NCI-H748 treated with DMSO at 0.1 percent for 48 hours (cell line): ENCODE measurements around the gene CALD1.

Experiments used
- DNase-seq: peaks from one replicate; lab custom pipeline; 2025; lab: John Stamatoyannopoulos, UW

The CALD1 gene

DNA sequence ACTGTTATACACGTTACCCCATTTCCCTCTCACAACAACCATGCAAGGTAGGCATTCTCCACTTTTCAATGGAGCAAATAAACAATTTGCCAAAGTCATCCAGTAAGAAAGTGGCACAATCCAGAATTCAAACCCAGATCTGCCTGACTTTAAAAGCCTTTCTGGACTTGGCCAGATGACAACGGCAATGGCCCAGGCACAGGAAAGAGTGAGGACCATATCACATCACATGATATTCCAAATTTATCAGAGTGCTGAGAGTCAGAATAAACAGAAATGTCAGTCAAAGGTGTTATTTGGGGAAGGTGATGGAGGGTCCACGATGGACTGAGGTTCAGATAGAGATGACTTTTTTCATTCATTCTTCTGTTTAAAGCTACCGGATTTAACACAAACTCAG lies 48.0 kb downstream of the CALD1 start:
- DNase-seq = no peak

DNA sequence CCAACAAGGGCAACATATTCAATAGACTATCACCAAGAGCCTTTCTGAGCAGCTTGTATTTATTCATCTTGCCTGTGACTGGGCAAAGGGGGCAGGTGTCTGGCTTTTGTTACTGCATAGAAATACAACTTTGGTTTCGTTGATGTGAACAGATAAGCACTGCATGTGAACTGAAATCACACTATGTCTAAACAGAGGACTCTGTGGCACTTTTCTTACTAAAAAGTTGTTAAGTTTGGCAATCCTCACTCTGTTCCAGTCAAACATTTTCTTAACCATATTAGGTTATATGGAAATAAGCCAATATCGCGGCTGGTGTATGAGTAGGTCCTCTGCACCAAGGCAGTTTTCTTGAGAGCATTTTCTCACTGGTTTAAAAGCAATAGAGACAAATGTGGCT lies 48.5 kb downstream of the CALD1 start:
- DNase-seq = no peak

DNA sequence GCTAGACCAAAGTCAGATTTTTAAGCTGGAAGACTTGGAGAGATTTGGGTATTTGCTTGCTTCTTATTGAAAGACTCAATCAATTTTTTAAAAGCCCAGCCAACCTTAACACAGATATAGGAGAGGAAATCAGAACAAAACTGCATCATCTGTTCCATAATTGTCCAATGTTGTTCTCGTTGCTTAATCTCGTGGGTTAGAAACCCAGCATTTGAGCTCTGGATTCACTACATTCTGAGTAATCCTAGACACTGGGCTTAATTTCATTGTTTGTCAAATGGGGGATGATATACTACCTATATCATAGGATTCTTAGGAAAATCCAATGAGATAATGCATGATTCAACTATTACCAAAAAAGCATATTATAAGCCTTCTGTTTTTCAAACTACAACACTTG lies 48.9 kb downstream of the CALD1 start:
- no peak for DNase-seq

DNA sequence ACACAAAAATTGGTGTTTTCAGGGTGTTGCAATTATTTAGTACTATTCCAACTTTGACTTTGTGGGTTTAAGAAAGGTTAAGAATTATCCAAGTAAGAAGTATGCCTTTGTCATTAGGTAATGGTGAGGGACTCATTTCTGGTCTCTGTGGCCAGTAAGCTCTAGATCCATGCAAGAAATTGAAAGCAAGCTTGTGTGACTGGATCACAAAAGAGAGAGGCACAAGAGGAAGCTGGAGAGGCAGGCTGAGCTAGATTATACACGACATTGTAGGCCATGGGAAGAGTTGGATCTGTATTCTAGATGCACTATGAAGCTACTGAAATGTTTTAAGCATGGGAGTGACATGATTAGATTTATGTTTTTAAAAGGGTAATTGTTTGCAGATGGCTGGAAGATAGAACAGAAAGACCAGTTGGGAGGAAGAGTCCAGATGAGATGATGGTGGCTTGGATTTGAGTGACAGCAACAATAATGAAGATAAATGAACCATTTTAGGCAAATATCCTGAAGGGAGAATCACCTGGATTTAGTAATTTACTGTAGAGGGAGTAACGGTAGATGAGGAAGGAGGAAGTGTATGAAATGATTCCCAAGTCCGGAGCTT lies 50.0 kb downstream of the CALD1 start:
- no peak for DNase-seq

DNA sequence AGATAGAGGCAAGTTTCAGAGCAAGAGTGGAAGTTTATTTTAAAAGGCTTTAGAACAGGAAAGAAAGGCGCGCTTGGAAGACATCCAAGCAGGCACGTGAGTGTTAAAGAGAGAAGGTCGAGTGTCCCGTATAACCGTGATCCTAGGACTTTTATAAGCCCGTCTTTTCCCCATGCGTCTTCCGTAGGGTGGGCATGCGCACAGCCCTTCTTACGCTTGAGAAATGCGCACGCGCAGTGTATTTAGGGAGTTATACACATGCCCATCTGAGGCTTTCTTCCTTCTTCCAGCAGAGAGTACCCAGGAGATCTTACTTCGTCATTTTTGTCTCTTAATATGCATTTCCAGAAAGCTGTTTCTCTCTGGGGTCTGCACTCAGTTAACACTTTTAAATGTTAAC lies 52.4 kb downstream of the CALD1 start:
- no peak for DNase-seq

DNA sequence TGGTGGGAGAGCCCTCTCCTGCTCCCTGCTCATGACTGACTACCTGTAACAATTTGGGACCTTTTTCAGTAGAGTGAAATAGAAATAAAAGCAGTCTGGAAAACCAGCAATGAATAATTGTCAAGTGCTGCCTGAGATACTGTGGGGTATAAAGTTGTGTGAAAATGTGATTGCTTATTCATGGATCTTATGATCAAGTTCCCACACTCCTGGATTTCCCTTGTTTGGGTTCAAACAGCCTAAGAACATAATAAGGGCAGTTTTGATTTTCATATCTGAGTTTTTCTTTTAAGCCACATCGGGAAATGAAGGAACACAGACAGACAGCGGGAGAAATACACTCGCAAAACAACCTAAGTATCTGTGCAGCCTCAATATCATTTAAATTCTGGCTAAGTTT lies 52.9 kb downstream of the CALD1 start:
- DNase-seq = no peak

DNA sequence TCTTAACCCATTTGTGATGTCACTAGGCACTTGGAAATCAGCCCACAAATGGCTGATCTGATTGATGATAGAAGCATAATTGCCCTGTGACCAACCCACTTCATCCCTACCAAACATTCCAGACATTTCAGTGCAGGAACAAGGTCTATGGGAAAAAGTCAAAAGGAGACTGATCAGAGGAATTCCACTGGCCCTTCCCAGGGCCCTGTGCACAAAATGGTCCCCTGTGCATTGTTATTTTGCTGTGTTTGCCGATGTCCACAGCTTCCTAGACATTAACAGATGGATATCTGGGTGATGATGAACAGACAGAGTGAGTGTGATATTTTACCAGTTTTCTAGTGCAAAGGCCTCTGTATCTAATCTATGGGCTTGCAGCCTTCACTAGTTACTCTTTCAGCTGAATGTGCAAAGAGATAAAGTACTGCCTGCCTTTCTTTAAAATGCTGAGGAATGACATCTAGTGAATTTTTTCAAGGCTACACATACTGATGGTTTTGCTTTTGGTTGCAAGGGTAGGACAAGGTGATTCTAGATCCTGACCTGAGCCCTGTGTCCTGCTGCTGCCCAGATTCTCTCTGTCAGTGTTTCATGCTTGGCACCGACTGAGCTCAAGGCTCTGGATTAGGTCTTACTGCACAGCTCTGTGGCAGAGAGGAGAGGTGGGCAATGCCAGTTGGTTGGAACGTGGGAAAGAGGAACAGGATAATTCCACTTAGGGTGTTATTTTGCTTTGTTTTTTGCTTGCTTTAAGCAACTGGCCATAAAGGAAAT lies 55.4 kb downstream of the CALD1 start:
- no peak for DNase-seq

DNA sequence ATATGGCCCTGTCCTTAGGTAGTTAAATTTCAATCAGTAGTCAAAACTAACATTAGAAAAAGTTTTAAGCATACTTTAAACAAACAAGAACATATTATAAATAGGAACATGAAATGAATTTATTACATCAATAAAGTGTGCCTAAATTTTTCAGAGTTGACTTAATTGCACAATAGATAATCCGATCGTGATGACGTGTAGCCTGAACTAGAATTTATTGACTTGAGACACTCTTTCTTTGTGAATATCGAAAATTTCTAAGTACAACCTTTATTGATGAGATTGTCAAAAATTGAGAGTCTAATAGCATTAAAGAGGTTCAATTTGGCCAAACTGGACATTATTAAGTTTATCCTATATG lies 56.0 kb downstream of the CALD1 start:
- no peak for DNase-seq

DNA sequence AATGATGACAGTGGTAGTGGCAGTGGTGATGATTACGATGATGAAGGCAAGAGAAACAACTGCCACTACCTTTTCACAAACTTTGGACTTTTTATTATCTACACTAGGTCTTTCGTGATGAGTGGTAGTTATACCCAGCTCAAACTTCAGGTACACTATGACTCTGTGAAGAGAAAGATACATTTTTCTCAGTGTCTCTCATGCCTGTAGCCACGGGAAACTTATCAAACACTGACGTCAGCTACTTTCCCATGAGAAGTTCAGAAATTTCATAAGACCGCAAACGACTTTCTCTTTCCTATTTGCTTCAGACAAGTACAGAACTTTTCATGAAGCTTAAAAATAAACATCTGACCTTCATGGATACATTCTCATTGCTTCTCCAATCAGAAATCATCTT lies 57.0 kb downstream of the CALD1 start:
- no peak for DNase-seq

DNA sequence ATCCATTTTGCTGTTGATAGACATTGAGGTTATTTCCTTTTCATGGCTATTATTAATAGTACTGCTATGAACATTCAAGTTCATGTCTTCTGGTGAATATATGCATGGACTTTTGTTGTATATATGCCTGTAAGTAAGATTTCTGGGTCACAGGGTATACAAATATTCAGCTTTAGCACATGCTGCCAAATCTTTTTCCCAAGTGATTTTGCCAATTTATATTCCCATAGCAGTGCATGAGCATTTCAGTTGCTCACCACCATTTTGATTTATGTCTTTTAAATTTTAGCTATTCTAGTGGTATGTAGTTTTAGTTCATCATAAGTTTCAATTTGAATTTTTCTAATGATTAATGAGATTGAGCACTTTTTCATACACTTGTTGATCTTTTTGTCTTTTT lies 59.9 kb downstream of the CALD1 start:
- no peak for DNase-seq

DNA sequence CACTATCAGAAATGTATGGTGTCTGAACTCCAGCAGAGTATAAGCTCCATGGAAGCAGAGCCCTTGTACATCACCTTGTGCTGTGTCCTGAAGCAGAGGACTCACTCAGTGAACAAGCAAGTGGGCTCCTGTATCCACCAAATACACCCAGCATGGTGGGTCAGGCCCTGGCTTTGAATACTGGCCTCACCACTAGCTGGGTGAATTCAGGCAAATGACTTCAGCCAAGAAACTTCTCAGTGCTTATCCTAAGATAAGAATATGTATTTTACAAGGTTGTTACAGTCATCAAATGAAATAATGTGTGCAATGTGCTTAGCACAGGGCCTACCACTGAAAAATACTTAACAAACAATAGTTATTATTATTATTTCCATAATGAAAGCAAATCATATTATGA lies 62.6 kb downstream of the CALD1 start:
- DNase-seq = no peak

DNA sequence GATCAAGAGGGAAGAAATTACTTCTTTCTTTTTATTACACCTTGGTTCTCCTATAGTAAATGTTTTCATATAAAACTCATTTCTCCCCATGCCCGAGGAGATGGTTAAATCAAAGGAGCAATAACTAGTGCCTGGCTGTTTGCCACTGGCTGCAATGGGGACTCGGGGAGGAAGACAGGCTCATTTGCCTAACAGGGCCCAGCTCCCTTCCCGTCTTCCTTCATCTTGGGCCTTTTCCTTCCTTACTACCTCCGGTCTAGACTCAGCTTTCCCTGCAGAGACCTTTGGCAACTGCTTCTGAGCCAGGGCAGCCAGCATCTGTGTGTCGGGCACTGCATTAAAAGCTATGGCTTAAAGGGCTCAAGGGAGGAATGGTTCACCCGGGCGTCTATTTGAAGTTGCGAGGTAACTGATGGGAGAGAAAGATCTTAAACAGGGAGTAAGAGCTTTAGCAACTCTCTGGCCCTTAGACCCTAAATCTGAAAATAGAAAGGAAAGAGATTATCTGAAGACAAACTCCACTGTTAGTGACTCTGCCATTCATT lies 63.5 kb downstream of the CALD1 start:
- DNase-seq = no peak

DNA sequence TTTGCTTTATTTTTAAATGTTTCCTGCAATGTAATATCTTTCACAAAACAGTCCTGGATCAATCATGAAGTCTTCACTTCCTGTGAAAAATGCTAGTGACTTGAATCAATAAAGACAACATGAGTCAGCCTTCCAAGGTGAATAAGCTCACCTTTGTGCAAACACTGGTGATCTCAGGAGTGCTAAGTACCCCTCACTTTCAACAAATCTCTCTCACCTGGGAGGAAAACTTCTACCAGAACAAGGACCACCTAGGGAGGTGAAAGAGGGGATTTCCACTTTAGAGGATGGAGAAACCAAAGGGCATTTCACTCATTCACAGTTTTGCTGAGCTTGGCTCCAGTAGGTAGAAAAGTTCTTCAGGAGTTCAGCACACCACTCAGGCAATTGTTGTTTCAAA lies 64.8 kb downstream of the CALD1 start:
- no peak for DNase-seq

DNA sequence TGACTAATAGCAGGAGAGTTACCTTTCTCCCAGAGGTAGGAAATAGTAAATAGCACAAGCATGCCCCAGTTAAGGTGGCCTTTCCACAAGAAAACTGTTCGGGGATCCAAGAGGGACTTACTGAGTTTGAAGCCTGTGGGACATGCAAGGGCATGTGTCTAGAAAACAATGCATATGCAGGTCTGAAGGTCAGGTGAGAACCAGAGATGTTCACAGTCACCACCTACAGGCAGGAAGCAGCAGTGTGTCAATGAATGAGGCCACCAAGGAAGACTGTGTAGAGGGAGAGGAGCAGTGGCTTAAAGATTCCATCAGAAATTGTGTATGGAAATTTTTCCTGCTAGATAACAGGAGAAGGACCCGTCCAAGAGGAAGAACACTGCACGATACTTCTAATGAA lies 66.0 kb downstream of the CALD1 start:
- DNase-seq = no peak

DNA sequence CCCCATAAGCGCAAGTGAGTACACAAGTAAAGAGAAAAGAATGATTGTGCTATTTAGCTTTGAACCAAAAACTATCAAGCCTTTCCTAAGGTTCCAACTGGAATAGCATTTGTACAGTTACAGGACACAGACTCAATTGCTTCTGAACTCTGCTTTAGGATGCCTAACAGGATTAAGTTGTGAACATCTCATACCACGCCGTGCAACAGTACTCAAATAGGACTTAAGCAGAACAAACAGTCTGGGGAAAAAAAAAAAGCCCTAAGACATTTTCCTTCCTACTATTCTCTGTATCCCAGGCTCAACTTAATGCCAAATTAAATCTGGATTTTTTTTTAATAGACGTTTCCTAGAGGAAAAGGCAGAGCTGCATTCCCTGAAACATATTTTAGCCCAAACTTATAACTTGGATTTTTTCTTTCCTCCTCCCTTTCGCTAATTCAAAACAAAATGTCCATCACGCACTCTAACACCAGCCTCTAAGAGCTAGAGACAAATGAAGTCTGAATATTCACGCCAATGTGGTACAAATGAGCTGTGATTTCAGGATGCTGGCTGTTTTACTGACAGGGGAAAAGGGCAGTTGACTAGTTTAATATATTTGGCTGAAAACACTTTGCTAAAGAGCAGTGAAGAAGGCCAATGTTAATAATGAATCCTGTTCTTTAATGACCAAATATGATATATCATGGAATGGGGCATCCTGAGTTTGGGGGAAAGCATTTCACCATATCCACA lies 68.6 kb downstream of the CALD1 start:
- no peak for DNase-seq

DNA sequence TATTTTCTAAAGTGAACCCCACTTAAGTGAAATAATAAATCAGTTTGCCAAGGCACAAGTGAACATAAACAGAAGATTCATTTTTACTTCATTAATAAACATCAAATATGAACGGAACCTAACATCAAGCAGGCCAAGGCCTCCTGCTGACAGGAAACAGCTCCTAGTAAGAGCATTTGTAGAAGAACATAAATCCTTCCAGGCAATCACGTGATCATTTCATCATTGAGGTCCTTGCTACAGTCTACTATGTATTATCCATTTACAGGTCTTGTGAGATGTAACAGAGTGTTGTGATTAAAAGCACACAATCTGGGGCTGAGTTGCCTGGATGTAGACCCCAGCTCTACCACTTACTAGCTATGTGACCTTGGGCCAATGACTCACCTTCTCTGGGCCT lies 70.6 kb downstream of the CALD1 start:
- no peak for DNase-seq

DNA sequence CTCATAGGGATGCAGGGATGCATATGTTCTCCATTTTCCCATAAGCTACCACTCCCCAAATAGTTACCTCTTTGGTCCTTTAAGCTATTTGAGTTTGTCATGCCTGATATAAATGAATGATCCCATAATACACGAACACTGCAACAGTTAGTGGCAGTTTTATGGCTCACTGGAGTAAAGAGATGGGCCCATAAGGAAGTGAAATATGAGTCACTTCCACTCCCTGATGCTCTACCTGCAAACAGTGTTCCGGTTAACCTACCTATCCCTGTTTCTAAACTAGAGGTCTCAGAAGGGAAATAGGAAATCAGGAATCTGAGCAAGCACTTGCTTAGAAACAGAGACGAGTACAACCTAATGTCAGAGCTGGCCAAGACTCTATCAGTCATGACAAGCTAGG lies 71.7 kb downstream of the CALD1 start:
- DNase-seq = no peak

DNA sequence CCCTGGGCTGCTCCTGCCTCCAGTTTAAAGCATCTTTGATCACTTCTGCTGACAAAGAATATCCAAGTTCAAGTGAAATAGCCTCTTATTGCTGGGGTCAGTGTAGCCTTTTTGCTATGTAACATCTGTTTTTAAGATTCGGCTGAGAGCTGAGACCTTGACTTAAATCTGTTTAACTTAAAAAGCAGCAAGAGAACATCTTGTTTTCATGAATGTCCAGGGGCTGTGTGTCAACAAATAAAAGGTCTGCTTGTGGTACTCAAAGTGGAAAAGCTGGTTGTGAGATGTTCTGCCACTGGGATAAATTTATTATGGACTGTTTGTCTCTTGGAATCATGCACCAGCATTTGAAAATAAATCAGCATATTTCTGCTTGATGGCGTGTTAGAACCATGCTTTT lies 73.2 kb downstream of the CALD1 start:
- DNase-seq = no peak

DNA sequence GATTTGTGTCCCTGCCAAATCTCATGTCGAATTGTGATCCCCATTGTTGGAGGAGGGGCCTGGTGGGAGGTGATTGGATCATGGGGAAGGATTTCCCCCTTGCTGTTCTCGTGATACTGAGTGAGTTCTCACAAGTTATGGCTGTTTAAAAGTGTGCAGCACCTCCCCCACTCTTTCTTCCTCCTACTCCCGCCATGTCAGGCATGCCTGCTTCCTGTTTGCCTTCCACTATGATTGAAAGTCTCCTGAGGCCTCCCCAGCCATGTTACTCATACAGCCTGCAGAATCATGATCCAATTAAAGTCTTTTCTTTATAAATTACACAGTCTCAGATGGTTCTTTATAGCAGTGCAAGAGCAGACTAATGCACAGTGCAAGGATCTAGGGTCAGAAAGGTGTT lies 75.4 kb downstream of the CALD1 start:
- no peak for DNase-seq

DNA sequence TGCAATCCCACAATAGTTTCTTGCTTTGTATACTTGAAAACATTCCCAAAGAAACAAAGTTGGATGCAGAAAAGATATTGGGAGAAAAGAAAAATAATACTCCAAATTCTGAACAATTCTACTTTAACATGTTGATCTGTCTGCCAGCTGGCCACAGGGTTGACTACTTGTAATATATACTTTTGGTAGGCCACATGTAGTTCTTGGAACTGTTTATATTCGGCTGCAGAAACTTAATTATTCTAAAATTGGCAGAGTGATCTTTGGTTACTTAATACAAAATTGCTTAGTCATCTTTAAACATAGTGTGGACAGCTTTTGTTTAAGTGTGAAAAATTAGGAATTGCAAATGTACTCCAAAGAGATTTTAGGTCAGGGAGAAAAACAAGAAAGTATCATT lies 76.0 kb downstream of the CALD1 start:
- DNase-seq = no peak

DNA sequence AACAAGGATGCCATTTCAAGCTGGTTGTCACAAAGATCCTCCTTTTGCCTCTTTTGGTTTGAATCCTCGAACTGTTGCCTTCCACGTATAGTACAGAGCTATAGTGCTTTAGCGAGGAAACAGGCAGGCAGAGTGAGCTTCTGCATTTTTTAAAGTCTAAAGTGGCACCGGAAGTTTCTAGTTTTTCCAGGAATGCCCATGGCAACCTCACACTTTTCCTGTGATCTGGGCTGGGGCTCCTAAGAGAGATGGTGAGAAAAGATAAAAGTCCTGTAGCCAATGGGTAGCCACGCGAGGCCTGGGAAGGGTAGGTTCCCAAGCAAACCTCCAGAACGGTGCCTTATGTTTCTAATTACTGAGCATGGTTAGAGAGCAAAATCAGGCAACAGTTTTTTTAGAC lies 76.7 kb downstream of the CALD1 start:
- no peak for DNase-seq

DNA sequence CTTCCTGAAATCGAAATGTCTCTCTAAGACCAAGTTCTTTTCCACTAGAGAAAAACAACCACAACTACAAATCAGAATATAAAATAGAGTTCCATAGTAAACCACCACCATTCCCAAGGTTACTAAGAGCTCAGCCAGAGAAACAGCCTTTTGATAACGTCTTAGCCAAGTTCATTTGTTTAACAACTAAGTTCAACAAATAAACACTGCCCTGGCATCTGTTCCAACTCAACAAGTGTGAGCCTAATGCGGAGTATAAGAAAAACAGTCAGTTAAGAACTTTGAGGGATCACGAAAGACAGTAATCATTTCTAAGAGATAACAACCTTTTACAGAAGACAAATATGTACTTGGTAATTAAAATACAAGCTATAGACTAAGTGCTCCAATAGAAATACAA lies 77.3 kb downstream of the CALD1 start:
- DNase-seq = no peak

DNA sequence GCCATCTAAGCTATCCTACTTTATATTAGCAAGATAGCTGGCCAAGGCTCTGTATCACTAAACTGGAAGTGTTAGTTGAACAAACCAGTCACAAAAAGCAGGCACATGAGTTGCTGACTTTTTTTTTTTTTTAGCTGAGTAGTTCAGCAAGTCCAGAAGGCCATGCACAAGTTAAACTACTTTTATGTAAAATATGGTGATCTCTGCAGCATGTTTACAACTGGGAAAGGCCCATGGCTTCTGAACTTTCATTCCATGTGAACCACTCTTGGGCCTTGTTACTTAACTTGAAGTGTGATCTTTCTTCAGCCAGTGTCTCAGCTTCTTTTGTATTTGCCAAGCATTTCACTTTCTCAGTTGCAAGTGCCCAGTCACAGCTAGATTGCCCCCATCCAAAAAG lies 78.5 kb downstream of the CALD1 start:
- no peak for DNase-seq
